GM12801 (cell line): Measurements from ENCODE around the gene TSPAN9.

Experiments used
- CTCF ChIP-seq: IDR thresholded peaks from one replicate; pipeline ENCODE4 v1.5.1; 2011; ENCODE audit warnings: control low read depth; ENCODE audit not compliant: insufficient read length; ENCODE audit errors: extremely low read depth

The TSPAN9 gene

GRCh38 chr12:3185260-3185870 is 108.2 kb downstream of the TSPAN9 start:
- no peak for TF ChIP-seq CTCF

- TF ChIP-seq CTCF = no peak
Observed at GRCh38 chr12:3186546-3187215, 109.5 kb downstream of the TSPAN9 start.

DNA sequence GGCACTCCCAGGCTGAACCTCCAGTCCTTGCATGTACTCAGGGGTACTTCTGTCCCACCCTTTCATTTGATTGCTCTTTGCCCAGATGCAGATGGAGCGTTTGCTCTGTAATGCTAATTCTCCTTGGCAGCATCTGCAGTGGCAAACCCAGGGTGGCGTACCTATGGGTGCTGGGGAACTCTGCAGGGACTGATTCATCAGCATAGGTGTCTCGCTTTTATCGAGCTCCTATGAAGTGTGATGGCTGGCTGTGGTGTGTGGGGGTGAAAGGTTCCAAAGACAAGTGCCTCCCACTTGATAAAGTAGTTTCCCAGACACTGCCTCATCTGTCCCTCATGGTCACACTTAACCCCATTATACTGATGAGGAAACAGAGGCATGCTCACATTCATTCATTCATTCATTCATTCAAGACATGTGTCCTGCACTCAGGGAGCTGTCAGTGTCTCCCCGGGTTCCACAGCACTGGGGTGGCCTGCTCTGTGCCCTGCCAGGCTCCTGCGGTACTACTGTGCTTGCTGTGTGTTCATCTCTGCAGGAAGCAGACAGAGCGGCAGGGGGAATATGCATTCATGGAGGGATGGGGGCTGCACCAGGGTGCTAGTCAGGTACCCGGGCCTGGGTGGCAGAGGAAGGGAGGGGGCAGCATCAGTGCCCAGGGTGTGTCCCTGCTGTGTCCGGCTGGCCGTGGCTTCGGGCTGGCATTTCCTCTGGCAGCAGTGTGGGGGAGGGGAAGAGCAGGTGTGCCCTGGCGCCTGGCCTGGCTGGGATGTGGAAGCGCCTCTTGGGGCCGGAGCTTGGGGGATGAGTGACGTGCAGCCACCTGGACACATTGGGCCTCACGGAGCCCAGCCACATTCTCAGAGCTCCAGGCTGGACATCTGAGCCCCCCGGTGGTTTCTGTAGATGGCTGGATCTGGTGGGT is 110.9 kb downstream of the TSPAN9 start:
- TF ChIP-seq CTCF = no peak

DNA sequence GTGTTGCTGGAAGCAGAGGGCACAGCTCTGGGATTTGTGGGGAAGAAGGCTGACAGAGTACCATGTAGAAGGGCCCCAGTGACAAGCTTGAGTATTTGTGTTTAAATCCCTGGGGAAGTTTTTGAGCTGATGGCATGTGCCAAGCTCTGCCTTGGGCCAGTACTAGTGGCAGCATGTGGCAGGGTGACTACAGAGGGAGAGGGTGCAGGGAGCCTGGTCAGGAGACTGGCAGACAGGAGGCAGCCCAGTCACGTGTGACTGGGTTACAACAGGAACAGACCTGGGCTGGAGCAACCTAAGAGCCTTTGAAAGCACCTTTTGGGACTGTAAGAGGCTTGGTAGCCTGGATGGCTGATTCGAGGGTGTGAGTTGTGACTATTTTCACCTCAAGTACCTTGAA is 112.1 kb downstream of the TSPAN9 start:
- TF ChIP-seq CTCF = no peak

GRCh38 chr12:3190101-3190500 is 112.9 kb downstream of the TSPAN9 start:
- no peak for TF ChIP-seq CTCF

DNA sequence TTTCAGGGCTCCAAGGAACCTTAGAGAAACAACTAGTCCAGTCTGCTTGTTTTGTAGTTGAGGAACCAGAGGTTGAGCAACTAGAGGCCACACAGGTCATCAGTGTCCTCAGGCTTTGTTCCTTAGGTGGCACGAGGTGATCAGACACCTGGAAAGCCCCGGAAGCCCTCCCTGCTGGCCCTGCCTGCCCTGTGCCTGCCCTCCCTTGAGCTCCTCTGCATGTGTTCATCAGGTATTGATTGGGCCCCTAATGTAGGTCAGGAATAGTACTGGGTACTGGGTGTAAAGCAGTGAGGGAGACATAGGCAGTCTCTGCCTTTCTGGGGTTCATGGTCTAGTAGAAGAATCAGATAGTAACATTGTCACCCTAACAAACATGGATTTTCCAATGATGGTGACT is 114.3 kb downstream of the TSPAN9 start:
- TF ChIP-seq CTCF = no peak

GRCh38 chr12:3192221-3192620 is 115.0 kb downstream of the TSPAN9 start:
- no peak for TF ChIP-seq CTCF
